GM18909 (cell line): ENCODE data around the gene TIGD3.
A peak's percentile ranks its signal among the peaks of the same experiment; 100 is the strongest.
"Not testable (repeated sequence)": the region's sequence is repeated elsewhere in the genome, so short reads cannot be mapped to it uniquely, and the experiment has no call there.

Experiments used
- ATAC-seq: cut with Tn5 transposase; IDR thresholded peaks from one replicate; pipeline ENCODE4 v1.9.1; 2021; ENCODE audit warnings: mild to moderate bottlenecking; ENCODE audit not compliant: unreplicated experiment, poor library complexity

The TIGD3 gene

GRCh38 chr11:65323813-65324212 is 30.7 kb upstream of the TIGD3 start:
- no peak for ATAC-seq

- no peak for ATAC-seq
These were observed 29.1 kb upstream of the TIGD3 start for GRCh38 chr11:65325435-65325834.

GRCh38 chr11:65327021-65327420 is 27.5 kb upstream of the TIGD3 start:
- ATAC-seq: no peak

GRCh38 chr11:65329478-65329877 is 25.1 kb upstream of the TIGD3 start:
- ATAC-seq: no peak

- no peak for ATAC-seq
These were observed 24.6 kb upstream of the TIGD3 start for GRCh38 chr11:65329944-65330403.

- no peak for ATAC-seq
These were observed 24.0 kb upstream of the TIGD3 start for GRCh38 chr11:65330544-65330943.

- not testable (repeated sequence) for ATAC-seq
These were observed 22.0 kb upstream of the TIGD3 start for GRCh38 chr11:65332591-65332990.

GRCh38 chr11:65334696-65335295 is 19.8 kb upstream of the TIGD3 start:
- no peak for ATAC-seq

GRCh38 chr11:65338676-65339075 is 15.9 kb upstream of the TIGD3 start:
- ATAC-seq: no peak

- ATAC-seq: no peak
These were observed 14.3 kb upstream of the TIGD3 start for GRCh38 chr11:65340226-65340625.

GRCh38 chr11:65341856-65342255 is 12.7 kb upstream of the TIGD3 start:
- no peak for ATAC-seq

GRCh38 chr11:65351511-65351910 is 3.0 kb upstream of the TIGD3 start:
- no peak for ATAC-seq

GRCh38 chr11:65352783-65353182 is 1.8 kb upstream of the TIGD3 start:
- ATAC-seq: no peak

GRCh38 chr11:65353376-65353775 is 1.2 kb upstream of the TIGD3 start:
- no peak for ATAC-seq

GRCh38 chr11:65353900-65354264 is 669 bp upstream of the TIGD3 start:
- ATAC-seq: no peak

- ATAC-seq: peak; percentile 40
These were observed 643 bp downstream of the TIGD3 start for GRCh38 chr11:65355013-65355775.

GRCh38 chr11:65355776-65356393 is 1.3 kb downstream of the TIGD3 start:
- no peak for ATAC-seq

- ATAC-seq: no peak
These were observed 1.9 kb downstream of the TIGD3 start for GRCh38 chr11:65356394-65356972.

- ATAC-seq: no peak
These were observed 3.4 kb downstream of the TIGD3 start for GRCh38 chr11:65357856-65358356.

- no peak for ATAC-seq
These were observed 7.9 kb downstream of the TIGD3 start for GRCh38 chr11:65362320-65362931.

GRCh38 chr11:65362966-65363365 is 8.4 kb downstream of the TIGD3 start:
- ATAC-seq: no peak
